ENCODE data around the gene TNN.
"Not testable (repeated sequence)": the region's sequence is repeated elsewhere in the genome, so short reads cannot be mapped to it uniquely, and the experiment has no call there.

TNN gene

GRCh38 chr1:175040324-175040879 lies 27.2 kb upstream of the TNN start:
- no peak overlapping the region for H3K23ac ChIP-seq (ENCODE audit: low read length)
- H4K5ac ChIP-seq (ENCODE audit: low read length): no peak overlapping the region
- no peaks in the 10 kb centered on the region for H3K79me2 ChIP-seq (ENCODE audit: control insufficient read depth, insufficient read depth, low read length)
- no peak overlapping the region for H3K4ac ChIP-seq (ENCODE audit: low read depth, low read length)
- H3K27me3 ChIP-seq (ENCODE audit: insufficient read depth, low read length, poor library complexity): no peaks in the 10 kb centered on the region
- H3K36me3 ChIP-seq (ENCODE audit: control insufficient read depth, insufficient read depth, low read length): no peaks in the 10 kb centered on the region
- DNase-seq: no peak
- no peak overlapping the region for H2BK15ac ChIP-seq (replicated peaks; ENCODE audit: low read depth)
- no peak overlapping the region for H3K4me3 ChIP-seq (ENCODE audit: low read length)
- no peaks in the 10 kb centered on the region for H3K79me1 ChIP-seq (ENCODE audit: low read length)
- no peak overlapping the region for H4K8ac ChIP-seq (ENCODE audit: low read depth, low read length)
- no peak overlapping the region for H3K18ac ChIP-seq (ENCODE audit: low read length)
- H2BK120ac ChIP-seq (ENCODE audit: low read depth, low read length): no peak overlapping the region
- H3K4me1 ChIP-seq (ENCODE audit: control insufficient read depth, low read depth, low read length): peaks cover 2% of the 10 kb centered on the region
- H2BK5ac ChIP-seq (ENCODE audit: low read length): no peak overlapping the region
- no peak overlapping the region for H3K27ac ChIP-seq (ENCODE audit: low read depth, low read length)
- H3K4me2 ChIP-seq (ENCODE audit: low read length): no peak overlapping the region
- no CpG with 5 or more reads among the region's 4 CpGs for WGBS (ENCODE audit: extremely low coverage, insufficient coverage, low lambda C conversion rate)
- no peak overlapping the region for H3K56ac ChIP-seq (ENCODE audit: low read length)
- no peak overlapping the region for H3K9ac ChIP-seq (ENCODE audit: low read length)
- no peak overlapping the region for H2AK5ac ChIP-seq (ENCODE audit: low read length)

- Histone ChIP-seq H2AK5ac (ENCODE audit: low read length) (no peak overlapping the region), H2BK15ac (replicated peaks; ENCODE audit: low read depth) (no peak overlapping the region), H3K56ac (ENCODE audit: low read length) (no peak overlapping the region), H3K79me2 (ENCODE audit: control insufficient read depth, insufficient read depth, low read length) (no peaks in the 10 kb centered on the region), H3K23ac (ENCODE audit: low read length) (no peak overlapping the region), H2BK5ac (ENCODE audit: low read length) (no peak overlapping the region), H3K9ac (ENCODE audit: low read length) (no peak overlapping the region), H3K27ac (ENCODE audit: low read depth, low read length) (no peak overlapping the region), H2BK120ac (ENCODE audit: low read depth, low read length) (no peak overlapping the region), H3K36me3 (ENCODE audit: control insufficient read depth, insufficient read depth, low read length) (no peaks in the 10 kb centered on the region), H3K4me2 (ENCODE audit: low read length) (no peak overlapping the region), H3K4me1 (ENCODE audit: control insufficient read depth, low read depth, low read length) (no peaks in the 10 kb centered on the region), H3K18ac (ENCODE audit: low read length) (no peak overlapping the region), H3K27me3 (ENCODE audit: insufficient read depth, low read length, poor library complexity) (no peaks in the 10 kb centered on the region), H4K8ac (ENCODE audit: low read depth, low read length) (no peak overlapping the region), H3K4me3 (ENCODE audit: low read length) (no peak overlapping the region), H4K5ac (ENCODE audit: low read length) (no peak overlapping the region), H3K79me1 (ENCODE audit: low read length) (no peaks in the 10 kb centered on the region), H3K4ac (ENCODE audit: low read depth, low read length) (no peak overlapping the region)
- WGBS (ENCODE audit: extremely low coverage, insufficient coverage, low lambda C conversion rate): no CpG with 5 or more reads among the region's 3 CpGs
- no peak for DNase-seq
Observed at GRCh38 chr1:175042650-175043049, 25.0 kb upstream of the TNN start.

- no peak overlapping the region for H3K23ac ChIP-seq (ENCODE audit: low read length)
- no peak overlapping the region for H2BK120ac ChIP-seq (ENCODE audit: low read depth, low read length)
- no peak overlapping the region for H3K4ac ChIP-seq (ENCODE audit: low read depth, low read length)
- no peaks in the 10 kb centered on the region for H3K4me1 ChIP-seq (ENCODE audit: control insufficient read depth, low read depth, low read length)
- no peaks in the 10 kb centered on the region for H3K27me3 ChIP-seq (ENCODE audit: insufficient read depth, low read length, poor library complexity)
- no peaks in the 10 kb centered on the region for H3K79me1 ChIP-seq (ENCODE audit: low read length)
- H3K36me3 ChIP-seq (ENCODE audit: control insufficient read depth, insufficient read depth, low read length): no peaks in the 10 kb centered on the region
- no peak overlapping the region for H2BK15ac ChIP-seq (replicated peaks; ENCODE audit: low read depth)
- no peak overlapping the region for H3K4me3 ChIP-seq (ENCODE audit: low read length)
- H2AK5ac ChIP-seq (ENCODE audit: low read length): no peak overlapping the region
- H3K27ac ChIP-seq (ENCODE audit: low read depth, low read length): no peak overlapping the region
- no peak overlapping the region for H3K18ac ChIP-seq (ENCODE audit: low read length)
- H3K9ac ChIP-seq (ENCODE audit: low read length): no peak overlapping the region
- no peak overlapping the region for H4K5ac ChIP-seq (ENCODE audit: low read length)
- no peak overlapping the region for H4K8ac ChIP-seq (ENCODE audit: low read depth, low read length)
- H3K4me2 ChIP-seq (ENCODE audit: low read length): no peak overlapping the region
- H2BK5ac ChIP-seq (ENCODE audit: low read length): no peak overlapping the region
- no CpG with 5 or more reads among the region's 19 CpGs for WGBS (ENCODE audit: extremely low coverage, insufficient coverage, low lambda C conversion rate)
- DNase-seq: no peak
- H3K56ac ChIP-seq (ENCODE audit: low read length): no peak overlapping the region
- H3K79me2 ChIP-seq (ENCODE audit: control insufficient read depth, insufficient read depth, low read length): no peaks in the 10 kb centered on the region
Observed at GRCh38 chr1:175043824-175044223, 23.8 kb upstream of the TNN start.

- H3K56ac ChIP-seq (ENCODE audit: low read length); H4K8ac ChIP-seq (ENCODE audit: low read depth, low read length); H3K27me3 ChIP-seq (ENCODE audit: insufficient read depth, low read length, poor library complexity); H3K79me1 ChIP-seq (ENCODE audit: low read length); H2BK120ac ChIP-seq (ENCODE audit: low read depth, low read length); H3K4me1 ChIP-seq (ENCODE audit: control insufficient read depth, low read depth, low read length); H3K36me3 ChIP-seq (ENCODE audit: control insufficient read depth, insufficient read depth, low read length); H3K18ac ChIP-seq (ENCODE audit: low read length); H3K79me2 ChIP-seq (ENCODE audit: control insufficient read depth, insufficient read depth, low read length); H2BK5ac ChIP-seq (ENCODE audit: low read length); DNase-seq; H3K27ac ChIP-seq (ENCODE audit: low read depth, low read length); H4K5ac ChIP-seq (ENCODE audit: low read length); H3K9ac ChIP-seq (ENCODE audit: low read length); H3K4me3 ChIP-seq (ENCODE audit: low read length); H3K4me2 ChIP-seq (ENCODE audit: low read length); H2AK5ac ChIP-seq (ENCODE audit: low read length); H3K23ac ChIP-seq (ENCODE audit: low read length); H3K4ac ChIP-seq (ENCODE audit: low read depth, low read length); H2BK15ac ChIP-seq (replicated peaks; ENCODE audit: low read depth): not testable (repeated sequence)
- WGBS (ENCODE audit: extremely low coverage, insufficient coverage, low lambda C conversion rate): no CpG with 5 or more reads among the region's 18 CpGs
Observed at GRCh38 chr1:175044591-175044990, 23.0 kb upstream of the TNN start.

DNA sequence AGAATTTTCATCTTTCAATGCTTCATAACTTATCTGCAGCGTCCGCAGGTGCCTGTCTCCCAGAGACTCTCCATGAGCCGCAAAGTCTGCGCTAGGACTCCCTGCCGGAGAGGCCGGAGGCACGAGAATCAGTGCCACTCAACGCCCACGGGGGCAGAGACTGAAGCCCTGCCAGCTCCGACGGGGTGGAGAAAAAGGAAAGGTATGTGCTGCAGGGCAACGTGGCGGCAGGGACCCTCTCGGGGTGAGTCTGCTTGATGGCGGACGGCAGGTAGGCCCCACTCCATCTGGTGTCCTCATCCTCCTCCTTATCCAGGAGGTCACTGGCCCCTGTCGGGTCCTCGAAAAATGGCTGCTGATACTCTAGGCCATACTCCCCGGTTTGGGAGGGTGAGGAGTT lies 22.5 kb upstream of the TNN start:
- H3K18ac ChIP-seq (ENCODE audit: low read length): no peak overlapping the region
- no peak overlapping the region for H3K9ac ChIP-seq (ENCODE audit: low read length)
- H3K36me3 ChIP-seq (ENCODE audit: control insufficient read depth, insufficient read depth, low read length): no peaks in the 10 kb centered on the region
- no peak overlapping the region for H4K5ac ChIP-seq (ENCODE audit: low read length)
- no peak overlapping the region for H2AK5ac ChIP-seq (ENCODE audit: low read length)
- H3K56ac ChIP-seq (ENCODE audit: low read length): no peak overlapping the region
- H3K23ac ChIP-seq (ENCODE audit: low read length): no peak overlapping the region
- H3K27me3 ChIP-seq (ENCODE audit: insufficient read depth, low read length, poor library complexity): no peaks in the 10 kb centered on the region
- no peak overlapping the region for H3K4me3 ChIP-seq (ENCODE audit: low read length)
- H2BK5ac ChIP-seq (ENCODE audit: low read length): no peak overlapping the region
- DNase-seq: no peak
- H3K4ac ChIP-seq (ENCODE audit: low read depth, low read length): no peak overlapping the region
- H3K27ac ChIP-seq (ENCODE audit: low read depth, low read length): no peak overlapping the region
- H3K79me1 ChIP-seq (ENCODE audit: low read length): no peaks in the 10 kb centered on the region
- no CpG with 5 or more reads among the region's 19 CpGs for WGBS (ENCODE audit: extremely low coverage, insufficient coverage, low lambda C conversion rate)
- no peaks in the 10 kb centered on the region for H3K4me1 ChIP-seq (ENCODE audit: control insufficient read depth, low read depth, low read length)
- no peaks in the 10 kb centered on the region for H3K79me2 ChIP-seq (ENCODE audit: control insufficient read depth, insufficient read depth, low read length)
- H2BK15ac ChIP-seq (replicated peaks; ENCODE audit: low read depth): no peak overlapping the region
- no peak overlapping the region for H2BK120ac ChIP-seq (ENCODE audit: low read depth, low read length)
- no peak overlapping the region for H3K4me2 ChIP-seq (ENCODE audit: low read length)
- H4K8ac ChIP-seq (ENCODE audit: low read depth, low read length): no peak overlapping the region

- H4K8ac ChIP-seq (ENCODE audit: low read depth, low read length): no peak overlapping the region
- no peak overlapping the region for H4K5ac ChIP-seq (ENCODE audit: low read length)
- H3K36me3 ChIP-seq (ENCODE audit: control insufficient read depth, insufficient read depth, low read length): no peaks in the 10 kb centered on the region
- no peak overlapping the region for H3K4ac ChIP-seq (ENCODE audit: low read depth, low read length)
- H3K18ac ChIP-seq (ENCODE audit: low read length): no peak overlapping the region
- no peak overlapping the region for H2AK5ac ChIP-seq (ENCODE audit: low read length)
- H3K23ac ChIP-seq (ENCODE audit: low read length): no peak overlapping the region
- H3K79me2 ChIP-seq (ENCODE audit: control insufficient read depth, insufficient read depth, low read length): no peaks in the 10 kb centered on the region
- H3K9ac ChIP-seq (ENCODE audit: low read length): no peak overlapping the region
- H3K56ac ChIP-seq (ENCODE audit: low read length): no peak overlapping the region
- no CpG with 5 or more reads among the region's 32 CpGs for WGBS (ENCODE audit: extremely low coverage, insufficient coverage, low lambda C conversion rate)
- H3K4me1 ChIP-seq (ENCODE audit: control insufficient read depth, low read depth, low read length): no peaks in the 10 kb centered on the region
- no peak for DNase-seq
- no peaks in the 10 kb centered on the region for H3K79me1 ChIP-seq (ENCODE audit: low read length)
- no peaks in the 10 kb centered on the region for H3K27me3 ChIP-seq (ENCODE audit: insufficient read depth, low read length, poor library complexity)
- no peak overlapping the region for H2BK15ac ChIP-seq (replicated peaks; ENCODE audit: low read depth)
- H3K4me2 ChIP-seq (ENCODE audit: low read length): no peak overlapping the region
- no peak overlapping the region for H2BK5ac ChIP-seq (ENCODE audit: low read length)
- no peak overlapping the region for H3K4me3 ChIP-seq (ENCODE audit: low read length)
- no peak overlapping the region for H3K27ac ChIP-seq (ENCODE audit: low read depth, low read length)
- H2BK120ac ChIP-seq (ENCODE audit: low read depth, low read length): no peak overlapping the region
Observed at GRCh38 chr1:175045519-175045918, 22.1 kb upstream of the TNN start.
